H1 (cell line): ENCODE data around the gene CD46. TPM values are rescaled to one million over a fixed set of nuclear protein-coding genes. Genes with fewer than 3 reads are reported as not detected.

Experiments used
- PHF8 ChIP-seq: fragments of 200-600 bp; sonication (generic); conservative IDR thresholded peaks from 2 replicates; pipeline ENCODE4 v1.7.1; 2012; ENCODE audit warnings: low read depth, mild to moderate bottlenecking, inconsistent platforms, low read length, moderate library complexity
- RAD21 ChIP-seq, 2 experiments: IDR thresholded peaks in 1 of 2; conservative IDR thresholded peaks in 1 of 2; 2 replicates each; pipeline ENCODE4 v1.6.1; 2011; ENCODE audit warnings: low read depth in 2 of 2, low read length in 2 of 2, improper control_type of control experiment in 1 of 2, inconsistent platforms in 1 of 2, mild to moderate bottlenecking in 1 of 2, moderate library complexity in 1 of 2
- polyA plus RNA-seq, 7 experiments: library from polyadenylated mRNA; depleted of rRNA in 3 of 7; stranded (reverse) in 5 of 7; unstranded in 2 of 7; fragments of >200 nt in 5 of 7; fragments of 200-250 nt in 2 of 7; gene quantifications; 1 replicate in 5 of 7; 2 replicates in 1 of 7; 4 replicates in 1 of 7; pipeline versions ENCODE4 v1.2.1 to v1.2.3, GENCODE V29; 2011 to 2013; ENCODE audit warnings: missing spikeins in 2 of 7, mixed read lengths in 2 of 7
- total RNA-seq: library from RNA; stranded (reverse); fragmentation: NEBNext Ultra II Directional; extraction: Animal tissue kit (Norgen Biotek cat#: 25700); gene quantifications from 2 replicates; pipeline ENCODE4 v1.2.1, GENCODE V29; 2021
- TF ChIP-seq, protein P1 (sequence below): fragments of 300-600 bp; sonication (generic); IDR thresholded peaks from 2 replicates; pipeline ENCODE4 v1.7.1; 2012; ENCODE audit warnings: low read length, moderate library complexity, mild to moderate bottlenecking, inconsistent platforms; ENCODE audit not compliant: insufficient replicate concordance

Gene CD46
- total and polyA plus RNA-seq, 2 of the 8 experiments (the other 6 are each of a cell fraction or from before 2014, with no cell fraction given) = 60.9 to 113 TPM

DNA sequence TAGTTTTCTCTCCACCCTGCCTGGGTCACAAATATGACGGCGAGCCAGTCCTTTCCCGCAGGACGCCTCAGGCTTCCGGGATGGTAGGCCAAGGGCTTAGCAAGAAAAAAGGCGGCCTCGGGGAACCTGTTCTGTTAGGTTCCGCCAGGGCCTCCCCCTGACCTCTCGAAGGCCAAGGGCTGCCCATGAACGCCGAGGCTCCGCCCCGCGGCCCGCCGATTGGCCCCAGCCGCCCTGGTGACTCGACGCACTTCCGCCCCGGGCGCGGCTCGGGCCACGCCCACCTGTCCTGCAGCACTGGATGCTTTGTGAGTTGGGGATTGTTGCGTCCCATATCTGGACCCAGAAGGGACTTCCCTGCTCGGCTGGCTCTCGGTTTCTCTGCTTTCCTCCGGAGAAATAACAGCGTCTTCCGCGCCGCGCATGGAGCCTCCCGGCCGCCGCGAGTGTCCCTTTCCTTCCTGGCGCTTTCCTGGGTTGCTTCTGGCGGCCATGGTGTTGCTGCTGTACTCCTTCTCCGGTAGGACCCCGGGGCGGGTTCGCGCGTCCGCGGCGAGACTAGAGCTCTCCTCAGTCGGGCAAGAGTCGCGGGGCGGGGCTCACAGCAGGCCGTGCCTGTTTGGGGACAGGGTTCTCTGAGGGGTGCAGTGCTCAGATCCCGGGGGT lies at the start of gene CD46 (continued):
- TF ChIP-seq, protein P1, sequence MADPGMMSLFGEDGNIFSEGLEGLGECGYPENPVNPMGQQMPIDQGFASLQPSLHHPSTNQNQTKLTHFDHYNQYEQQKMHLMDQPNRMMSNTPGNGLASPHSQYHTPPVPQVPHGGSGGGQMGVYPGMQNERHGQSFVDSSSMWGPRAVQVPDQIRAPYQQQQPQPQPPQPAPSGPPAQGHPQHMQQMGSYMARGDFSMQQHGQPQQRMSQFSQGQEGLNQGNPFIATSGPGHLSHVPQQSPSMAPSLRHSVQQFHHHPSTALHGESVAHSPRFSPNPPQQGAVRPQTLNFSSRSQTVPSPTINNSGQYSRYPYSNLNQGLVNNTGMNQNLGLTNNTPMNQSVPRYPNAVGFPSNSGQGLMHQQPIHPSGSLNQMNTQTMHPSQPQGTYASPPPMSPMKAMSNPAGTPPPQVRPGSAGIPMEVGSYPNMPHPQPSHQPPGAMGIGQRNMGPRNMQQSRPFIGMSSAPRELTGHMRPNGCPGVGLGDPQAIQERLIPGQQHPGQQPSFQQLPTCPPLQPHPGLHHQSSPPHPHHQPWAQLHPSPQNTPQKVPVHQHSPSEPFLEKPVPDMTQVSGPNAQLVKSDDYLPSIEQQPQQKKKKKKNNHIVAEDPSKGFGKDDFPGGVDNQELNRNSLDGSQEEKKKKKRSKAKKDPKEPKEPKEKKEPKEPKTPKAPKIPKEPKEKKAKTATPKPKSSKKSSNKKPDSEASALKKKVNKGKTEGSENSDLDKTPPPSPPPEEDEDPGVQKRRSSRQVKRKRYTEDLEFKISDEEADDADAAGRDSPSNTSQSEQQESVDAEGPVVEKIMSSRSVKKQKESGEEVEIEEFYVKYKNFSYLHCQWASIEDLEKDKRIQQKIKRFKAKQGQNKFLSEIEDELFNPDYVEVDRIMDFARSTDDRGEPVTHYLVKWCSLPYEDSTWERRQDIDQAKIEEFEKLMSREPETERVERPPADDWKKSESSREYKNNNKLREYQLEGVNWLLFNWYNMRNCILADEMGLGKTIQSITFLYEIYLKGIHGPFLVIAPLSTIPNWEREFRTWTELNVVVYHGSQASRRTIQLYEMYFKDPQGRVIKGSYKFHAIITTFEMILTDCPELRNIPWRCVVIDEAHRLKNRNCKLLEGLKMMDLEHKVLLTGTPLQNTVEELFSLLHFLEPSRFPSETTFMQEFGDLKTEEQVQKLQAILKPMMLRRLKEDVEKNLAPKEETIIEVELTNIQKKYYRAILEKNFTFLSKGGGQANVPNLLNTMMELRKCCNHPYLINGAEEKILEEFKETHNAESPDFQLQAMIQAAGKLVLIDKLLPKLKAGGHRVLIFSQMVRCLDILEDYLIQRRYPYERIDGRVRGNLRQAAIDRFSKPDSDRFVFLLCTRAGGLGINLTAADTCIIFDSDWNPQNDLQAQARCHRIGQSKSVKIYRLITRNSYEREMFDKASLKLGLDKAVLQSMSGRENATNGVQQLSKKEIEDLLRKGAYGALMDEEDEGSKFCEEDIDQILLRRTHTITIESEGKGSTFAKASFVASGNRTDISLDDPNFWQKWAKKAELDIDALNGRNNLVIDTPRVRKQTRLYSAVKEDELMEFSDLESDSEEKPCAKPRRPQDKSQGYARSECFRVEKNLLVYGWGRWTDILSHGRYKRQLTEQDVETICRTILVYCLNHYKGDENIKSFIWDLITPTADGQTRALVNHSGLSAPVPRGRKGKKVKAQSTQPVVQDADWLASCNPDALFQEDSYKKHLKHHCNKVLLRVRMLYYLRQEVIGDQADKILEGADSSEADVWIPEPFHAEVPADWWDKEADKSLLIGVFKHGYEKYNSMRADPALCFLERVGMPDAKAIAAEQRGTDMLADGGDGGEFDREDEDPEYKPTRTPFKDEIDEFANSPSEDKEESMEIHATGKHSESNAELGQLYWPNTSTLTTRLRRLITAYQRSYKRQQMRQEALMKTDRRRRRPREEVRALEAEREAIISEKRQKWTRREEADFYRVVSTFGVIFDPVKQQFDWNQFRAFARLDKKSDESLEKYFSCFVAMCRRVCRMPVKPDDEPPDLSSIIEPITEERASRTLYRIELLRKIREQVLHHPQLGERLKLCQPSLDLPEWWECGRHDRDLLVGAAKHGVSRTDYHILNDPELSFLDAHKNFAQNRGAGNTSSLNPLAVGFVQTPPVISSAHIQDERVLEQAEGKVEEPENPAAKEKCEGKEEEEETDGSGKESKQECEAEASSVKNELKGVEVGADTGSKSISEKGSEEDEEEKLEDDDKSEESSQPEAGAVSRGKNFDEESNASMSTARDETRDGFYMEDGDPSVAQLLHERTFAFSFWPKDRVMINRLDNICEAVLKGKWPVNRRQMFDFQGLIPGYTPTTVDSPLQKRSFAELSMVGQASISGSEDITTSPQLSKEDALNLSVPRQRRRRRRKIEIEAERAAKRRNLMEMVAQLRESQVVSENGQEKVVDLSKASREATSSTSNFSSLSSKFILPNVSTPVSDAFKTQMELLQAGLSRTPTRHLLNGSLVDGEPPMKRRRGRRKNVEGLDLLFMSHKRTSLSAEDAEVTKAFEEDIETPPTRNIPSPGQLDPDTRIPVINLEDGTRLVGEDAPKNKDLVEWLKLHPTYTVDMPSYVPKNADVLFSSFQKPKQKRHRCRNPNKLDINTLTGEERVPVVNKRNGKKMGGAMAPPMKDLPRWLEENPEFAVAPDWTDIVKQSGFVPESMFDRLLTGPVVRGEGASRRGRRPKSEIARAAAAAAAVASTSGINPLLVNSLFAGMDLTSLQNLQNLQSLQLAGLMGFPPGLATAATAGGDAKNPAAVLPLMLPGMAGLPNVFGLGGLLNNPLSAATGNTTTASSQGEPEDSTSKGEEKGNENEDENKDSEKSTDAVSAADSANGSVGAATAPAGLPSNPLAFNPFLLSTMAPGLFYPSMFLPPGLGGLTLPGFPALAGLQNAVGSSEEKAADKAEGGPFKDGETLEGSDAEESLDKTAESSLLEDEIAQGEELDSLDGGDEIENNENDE = no peak
- peak; percentile 70 for TF ChIP-seq PHF8
- TF ChIP-seq RAD21 (IDR thresholded peaks at IDR 0.05 in 1 of 2, conservative IDR thresholded peaks at IDR 0.05 in 1 of 2; ENCODE audit: low read depth in 2 of 2, low read length in 2 of 2) = 0 out of 4 replicates have a peak, but pooled peaks of 1 of the 2 experiments have one; percentile 0
